SU-DHL-6 (cell line): Measurements from ENCODE around the gene MYO1D.

ENCODE experiments used
- CTCF ChIP-seq: fragments of 200-600 bp; sonication (generic); IDR thresholded peaks from one replicate; pipeline ENCODE4 v1.5.1; 2017; ENCODE audit warnings: antibody characterized with exemption, mild to moderate bottlenecking, low read length, moderate library complexity; ENCODE audit not compliant: insufficient read depth, poor library complexity, severe bottlenecking
- EZH2phosphoT487 ChIP-seq: fragments of 200-600 bp; sonication (generic), shearing (Covaris generic); conservative IDR thresholded peaks from 2 replicates; pipeline ENCODE4 v1.6.1; 2018; ENCODE audit warnings: mild to moderate bottlenecking, antibody characterized with exemption, low read length, moderate library complexity, mixed read lengths

GRCh38 chr17:32814836-32815235 is 62.1 kb downstream of the MYO1D start:
- TF ChIP-seq CTCF (no peak), EZH2phosphoT487 (no peak)
